Stomach smooth muscle (tissue), 2 donors: ENCODE measurements around the gene FFAR1.

ENCODE experiments used
- H3K27ac ChIP-seq: one replicate; pipeline ENCODE4 v1.7.0; 2013; ENCODE audit warnings: mild to moderate bottlenecking, low read length, inconsistent platforms
- H3K27me3 ChIP-seq, 2 donors: one replicate each; pipeline ENCODE4 v1.7.0; 2013; ENCODE audit warnings: low read length in 2 of 2; ENCODE audit not compliant: insufficient read depth in 2 of 2, control insufficient read depth in 1 of 2
- H3K36me3 ChIP-seq, 2 donors: one replicate each; pipeline ENCODE4 v1.7.0; 2013; ENCODE audit warnings: low read length in 2 of 2; ENCODE audit not compliant: control insufficient read depth in 2 of 2, insufficient read depth in 2 of 2
- H3K4me1 ChIP-seq: one replicate; pipeline ENCODE4 v1.7.0; 2013; ENCODE audit warnings: low read length; ENCODE audit not compliant: control insufficient read depth, insufficient read depth
- H3K4me3 ChIP-seq, 2 donors: one replicate each; pipeline ENCODE4 v1.7.0; 2013; ENCODE audit warnings: low read length in 2 of 2
- H3K9ac ChIP-seq, 2 donors: one replicate each; pipeline ENCODE4 v1.7.0; 2013; ENCODE audit warnings: low read length in 2 of 2, mild to moderate bottlenecking in 1 of 2
- H3K9me3 ChIP-seq, 2 donors: one replicate each; pipeline ENCODE4 v1.7.0; 2013; ENCODE audit warnings: low read length in 2 of 2; ENCODE audit not compliant: control insufficient read depth in 2 of 2
- donor health status: healthy.
- donor health status: Pancreatic carcinoma.

FFAR1 gene

GRCh38 chr19:35330475-35330874 is 17.2 kb upstream of the FFAR1 start:
- H3K4me1 ChIP-seq: no peaks in the 10 kb centered on the region
- H3K4me3 ChIP-seq: no peak overlapping the region
- H3K9ac ChIP-seq: no peak overlapping the region
- H3K27me3 ChIP-seq: peaks cover 7 to 16% of the 10 kb centered on the region in 2 donors
- no peaks in the 10 kb centered on the region for H3K36me3 ChIP-seq
- no peaks in the 10 kb centered on the region for H3K9me3 ChIP-seq
- no peak overlapping the region for H3K27ac ChIP-seq

GRCh38 chr19:35331551-35332214 is 16.0 kb upstream of the FFAR1 start:
- Histone ChIP-seq H3K36me3 (no peaks in the 10 kb centered on the region), H3K9me3 (no peaks in the 10 kb centered on the region), H3K27me3 (peaks cover 7 to 19% of the 10 kb centered on the region in 2 donors), H3K4me3 (no peak overlapping the region), H3K4me1 (no peaks in the 10 kb centered on the region), H3K27ac (no peak overlapping the region), H3K9ac (no peak overlapping the region)

GRCh38 chr19:35332817-35333216 is 14.9 kb upstream of the FFAR1 start:
- Histone ChIP-seq H3K36me3 (no peaks in the 10 kb centered on the region), H3K27me3 (peaks cover 7 to 19% of the 10 kb centered on the region in 2 donors), H3K27ac (no peak overlapping the region), H3K9ac (no peak overlapping the region), H3K4me3 (no peak overlapping the region), H3K9me3 (no peaks in the 10 kb centered on the region), H3K4me1 (no peaks in the 10 kb centered on the region)

- Histone ChIP-seq H3K27me3 (peaks cover 7 to 14% of the 10 kb centered on the region in 2 donors), H3K36me3 (no peaks in the 10 kb centered on the region), H3K4me3 (no peak overlapping the region), H3K9ac (no peak overlapping the region), H3K9me3 (no peaks in the 10 kb centered on the region), H3K4me1 (no peaks in the 10 kb centered on the region), H3K27ac (no peak overlapping the region)
Measured at GRCh38 chr19:35334144-35334753, 13.5 kb upstream of the FFAR1 start.

GRCh38 chr19:35336166-35336955 is 11.3 kb upstream of the FFAR1 start:
- no peak overlapping the region for H3K4me3 ChIP-seq
- H3K27ac ChIP-seq: no peak overlapping the region
- H3K9ac ChIP-seq: no peak overlapping the region
- H3K4me1 ChIP-seq: no peaks in the 10 kb centered on the region
- H3K9me3 ChIP-seq: no peaks in the 10 kb centered on the region
- H3K27me3 ChIP-seq: peaks cover 4 to 10% of the 10 kb centered on the region in 2 donors
- H3K36me3 ChIP-seq: no peaks in the 10 kb centered on the region

- Histone ChIP-seq H3K9me3 (no peaks in the 10 kb centered on the region), H3K9ac (no peak overlapping the region), H3K4me3 (no peak overlapping the region), H3K27ac (no peak overlapping the region), H3K36me3 (no peaks in the 10 kb centered on the region), H3K27me3 (peaks cover 6 to 10% of the 10 kb centered on the region in 2 donors), H3K4me1 (no peaks in the 10 kb centered on the region)
Measured at GRCh38 chr19:35337097-35337983, 10.4 kb upstream of the FFAR1 start.

- Histone ChIP-seq H3K36me3 (no peaks in the 10 kb centered on the region), H3K27ac (no peak overlapping the region), H3K4me3 (no peak overlapping the region), H3K9me3 (no peaks in the 10 kb centered on the region), H3K27me3 (peaks cover 6% of the 10 kb centered on the region in 2 donors), H3K9ac (no peak overlapping the region), H3K4me1 (no peaks in the 10 kb centered on the region)
Measured at GRCh38 chr19:35337984-35338296, 9.8 kb upstream of the FFAR1 start.

GRCh38 chr19:35340431-35340830 is 7.3 kb upstream of the FFAR1 start:
- no peaks in the 10 kb centered on the region for H3K36me3 ChIP-seq
- H3K27ac ChIP-seq: no peak overlapping the region
- H3K4me3 ChIP-seq: no peak overlapping the region

GRCh38 chr19:35341006-35341405 is 6.7 kb upstream of the FFAR1 start:
- Histone ChIP-seq H3K4me3 (no peak overlapping the region), H3K9me3 (no peaks in the 10 kb centered on the region), H3K9ac (no peak overlapping the region), H3K4me1 (no peaks in the 10 kb centered on the region), H3K36me3 (no peaks in the 10 kb centered on the region), H3K27ac (no peak overlapping the region), H3K27me3 (peaks cover 3 to 6% of the 10 kb centered on the region in 2 donors)

More at GRCh38 chr19:35340431-35340830, 7.3 kb upstream of the FFAR1 start:
- no peaks in the 10 kb centered on the region for H3K9me3 ChIP-seq
- no peaks in the 10 kb centered on the region for H3K4me1 ChIP-seq
- H3K27me3 ChIP-seq: peaks cover 3 to 6% of the 10 kb centered on the region in 2 donors
- no peak overlapping the region for H3K9ac ChIP-seq

GRCh38 chr19:35341565-35342225 is 6.0 kb upstream of the FFAR1 start:
- no peaks in the 10 kb centered on the region for H3K4me1 ChIP-seq
- peaks cover 3% of the 10 kb centered on the region in 2 donors for H3K27me3 ChIP-seq
- H3K9ac ChIP-seq: no peak overlapping the region
- no peaks in the 10 kb centered on the region for H3K36me3 ChIP-seq
- no peak overlapping the region for H3K4me3 ChIP-seq
- H3K9me3 ChIP-seq: no peaks in the 10 kb centered on the region
- H3K27ac ChIP-seq: no peak overlapping the region
